Measurements from ENCODE around the gene CAMK2A.
"Not testable (repeated sequence)": the region's sequence is repeated elsewhere in the genome, so short reads cannot be mapped to it uniquely, and the experiment has no call there.

DNA sequence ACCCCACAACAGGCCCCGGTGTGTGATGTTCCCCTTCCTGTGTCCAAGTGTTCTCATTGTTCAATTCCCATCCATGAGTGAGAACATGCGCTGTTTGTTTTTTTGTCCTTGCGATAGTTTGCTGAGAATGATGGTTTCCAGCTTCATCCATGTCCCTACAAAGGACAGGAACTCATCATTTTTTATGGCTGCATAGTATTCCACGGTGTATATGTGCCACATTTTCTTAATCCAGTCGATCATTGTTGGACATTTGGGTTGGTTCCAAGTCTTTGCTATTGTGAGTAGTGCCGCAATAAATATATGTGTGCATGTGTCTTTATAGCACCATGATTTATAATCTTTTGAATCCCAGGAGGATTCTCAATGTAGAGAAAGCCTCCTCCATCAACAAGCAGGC lies 41.1 kb downstream of the CAMK2A start:
- TF ChIP-seq IKZF3 (tag by site-specific recombination; IDR thresholded peaks at IDR 0.05); ZBTB49 (tag by site-specific recombination; IDR thresholded peaks at IDR 0.05; ENCODE audit: low read depth); ZNF274 (IDR thresholded peaks at IDR 0.05; ENCODE audit: low read length); ZNF274 (tag by site-specific recombination; IDR thresholded peaks at IDR 0.05; ENCODE audit: borderline replicate concordance); REST (tag by site-specific recombination; IDR thresholded peaks at IDR 0.05); ZNF24 (tag by site-specific recombination; IDR thresholded peaks at IDR 0.05); KLF7 (tag by site-specific recombination; IDR thresholded peaks at IDR 0.05; ENCODE audit: borderline replicate concordance); FEZF1 (tag by site-specific recombination; IDR thresholded peaks at IDR 0.05); KLF16 (tag by site-specific recombination; IDR thresholded peaks at IDR 0.05); ZNF792 (tag by site-specific recombination; IDR thresholded peaks at IDR 0.05); SETDB1 (IDR thresholded peaks at IDR 0.05; ENCODE audit: insufficient read length, low read length); ZNF777 (tag by site-specific recombination; IDR thresholded peaks at IDR 0.05; ENCODE audit: borderline replicate concordance); ELK4 (IDR thresholded peaks at IDR 0.05; ENCODE audit: borderline replicate concordance, low read depth, low read length); ZNF768 (tag by site-specific recombination; IDR thresholded peaks at IDR 0.05): not testable (repeated sequence)
- TF ChIP-seq, protein P1, sequence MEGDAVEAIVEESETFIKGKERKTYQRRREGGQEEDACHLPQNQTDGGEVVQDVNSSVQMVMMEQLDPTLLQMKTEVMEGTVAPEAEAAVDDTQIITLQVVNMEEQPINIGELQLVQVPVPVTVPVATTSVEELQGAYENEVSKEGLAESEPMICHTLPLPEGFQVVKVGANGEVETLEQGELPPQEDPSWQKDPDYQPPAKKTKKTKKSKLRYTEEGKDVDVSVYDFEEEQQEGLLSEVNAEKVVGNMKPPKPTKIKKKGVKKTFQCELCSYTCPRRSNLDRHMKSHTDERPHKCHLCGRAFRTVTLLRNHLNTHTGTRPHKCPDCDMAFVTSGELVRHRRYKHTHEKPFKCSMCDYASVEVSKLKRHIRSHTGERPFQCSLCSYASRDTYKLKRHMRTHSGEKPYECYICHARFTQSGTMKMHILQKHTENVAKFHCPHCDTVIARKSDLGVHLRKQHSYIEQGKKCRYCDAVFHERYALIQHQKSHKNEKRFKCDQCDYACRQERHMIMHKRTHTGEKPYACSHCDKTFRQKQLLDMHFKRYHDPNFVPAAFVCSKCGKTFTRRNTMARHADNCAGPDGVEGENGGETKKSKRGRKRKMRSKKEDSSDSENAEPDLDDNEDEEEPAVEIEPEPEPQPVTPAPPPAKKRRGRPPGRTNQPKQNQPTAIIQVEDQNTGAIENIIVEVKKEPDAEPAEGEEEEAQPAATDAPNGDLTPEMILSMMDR (tag by site-specific recombination; IDR thresholded peaks at IDR 0.05) = not testable (repeated sequence)

Measured in HEK293 (cell line).